ENCODE results near the gene GJB1.

GRCh38 chrX:71173440-71173839 is 49.6 kb upstream of the GJB1 start:
- TF ChIP-seq, protein P1, sequence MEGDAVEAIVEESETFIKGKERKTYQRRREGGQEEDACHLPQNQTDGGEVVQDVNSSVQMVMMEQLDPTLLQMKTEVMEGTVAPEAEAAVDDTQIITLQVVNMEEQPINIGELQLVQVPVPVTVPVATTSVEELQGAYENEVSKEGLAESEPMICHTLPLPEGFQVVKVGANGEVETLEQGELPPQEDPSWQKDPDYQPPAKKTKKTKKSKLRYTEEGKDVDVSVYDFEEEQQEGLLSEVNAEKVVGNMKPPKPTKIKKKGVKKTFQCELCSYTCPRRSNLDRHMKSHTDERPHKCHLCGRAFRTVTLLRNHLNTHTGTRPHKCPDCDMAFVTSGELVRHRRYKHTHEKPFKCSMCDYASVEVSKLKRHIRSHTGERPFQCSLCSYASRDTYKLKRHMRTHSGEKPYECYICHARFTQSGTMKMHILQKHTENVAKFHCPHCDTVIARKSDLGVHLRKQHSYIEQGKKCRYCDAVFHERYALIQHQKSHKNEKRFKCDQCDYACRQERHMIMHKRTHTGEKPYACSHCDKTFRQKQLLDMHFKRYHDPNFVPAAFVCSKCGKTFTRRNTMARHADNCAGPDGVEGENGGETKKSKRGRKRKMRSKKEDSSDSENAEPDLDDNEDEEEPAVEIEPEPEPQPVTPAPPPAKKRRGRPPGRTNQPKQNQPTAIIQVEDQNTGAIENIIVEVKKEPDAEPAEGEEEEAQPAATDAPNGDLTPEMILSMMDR (IDR thresholded peaks at IDR 0.05): no peak
- TF ChIP-seq POLR2A (IDR thresholded peaks at IDR 0.05): no peak
- no peak for TF ChIP-seq EP300 (IDR thresholded peaks at IDR 0.05; ENCODE audit: low read depth)
